ENCODE results near the gene SNF8.

Gene SNF8

GRCh38 chr17:48930435-48930873, 14.2 kb downstream of the SNF8 start:
- no peaks in the 10 kb centered on the region for H3K9me3 ChIP-seq (ENCODE audit: insufficient read depth, low read depth, low read length)
- H3K36me3 ChIP-seq (ENCODE audit: insufficient read depth, low read length), result peaks cover 94% of the 10 kb centered on the region
- H3K9ac ChIP-seq (ENCODE audit: low read depth, low read length, poor library complexity, severe bottlenecking), result no peak overlapping the region
- H3K4me2 ChIP-seq (ENCODE audit: low read depth, low read length, poor library complexity, severe bottlenecking), result no peak overlapping the region
- no peaks in the 10 kb centered on the region for H3K79me2 ChIP-seq (ENCODE audit: insufficient read depth, low read length)
- H3K4me3 ChIP-seq (ENCODE audit: low read length, poor library complexity, severe bottlenecking), result no peak overlapping the region
- H3K4me1 ChIP-seq (ENCODE audit: insufficient read depth, low read length, poor library complexity, severe bottlenecking), result no peaks in the 10 kb centered on the region
- TF ChIP-seq EZH2phosphoT487 (IDR thresholded peaks at IDR 0.05; ENCODE audit: borderline replicate concordance) (no peak), CTCF (conservative IDR thresholded peaks at IDR 0.05; ENCODE audit: low read length) (no peak)
- peaks cover 9% of the 10 kb centered on the region for H4K20me1 ChIP-seq (ENCODE audit: insufficient read depth, low read length, poor library complexity, severe bottlenecking)
- no peaks in the 10 kb centered on the region for H3K27me3 ChIP-seq (ENCODE audit: insufficient read depth, low read length, poor library complexity, severe bottlenecking)
- H3K9me2 ChIP-seq (replicated peaks; ENCODE audit: low read depth, low read length), result no peaks in the 10 kb centered on the region
- H3F3A ChIP-seq (ENCODE audit: low read depth), result no peaks in the 10 kb centered on the region
- H2AFZ ChIP-seq (ENCODE audit: low read length), result no peak overlapping the region

DNA sequence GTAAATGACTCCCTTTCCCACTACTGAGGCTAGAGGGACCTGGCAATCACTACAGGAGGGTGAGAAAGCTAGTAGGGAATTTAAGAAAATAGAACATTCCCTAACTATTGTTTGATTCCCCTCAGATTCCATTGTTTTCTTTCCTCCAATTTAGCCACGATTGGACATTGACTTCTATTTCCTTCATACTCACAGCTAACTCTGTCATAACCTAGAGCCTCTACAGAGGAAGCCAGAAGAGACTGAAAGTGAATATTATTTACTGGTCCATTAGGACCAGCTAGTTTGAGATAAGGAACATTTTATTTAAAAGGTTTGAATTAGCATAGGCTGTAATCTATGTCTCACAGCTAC, 14.9 kb downstream of the SNF8 start:
- no peak for TF ChIP-seq EZH2phosphoT487 (IDR thresholded peaks at IDR 0.05; ENCODE audit: borderline replicate concordance)
- TF ChIP-seq CTCF (conservative IDR thresholded peaks at IDR 0.05; ENCODE audit: low read length), result no peak
- peaks cover 98% of the 10 kb centered on the region for H3K36me3 ChIP-seq (ENCODE audit: insufficient read depth, low read length)

DNA sequence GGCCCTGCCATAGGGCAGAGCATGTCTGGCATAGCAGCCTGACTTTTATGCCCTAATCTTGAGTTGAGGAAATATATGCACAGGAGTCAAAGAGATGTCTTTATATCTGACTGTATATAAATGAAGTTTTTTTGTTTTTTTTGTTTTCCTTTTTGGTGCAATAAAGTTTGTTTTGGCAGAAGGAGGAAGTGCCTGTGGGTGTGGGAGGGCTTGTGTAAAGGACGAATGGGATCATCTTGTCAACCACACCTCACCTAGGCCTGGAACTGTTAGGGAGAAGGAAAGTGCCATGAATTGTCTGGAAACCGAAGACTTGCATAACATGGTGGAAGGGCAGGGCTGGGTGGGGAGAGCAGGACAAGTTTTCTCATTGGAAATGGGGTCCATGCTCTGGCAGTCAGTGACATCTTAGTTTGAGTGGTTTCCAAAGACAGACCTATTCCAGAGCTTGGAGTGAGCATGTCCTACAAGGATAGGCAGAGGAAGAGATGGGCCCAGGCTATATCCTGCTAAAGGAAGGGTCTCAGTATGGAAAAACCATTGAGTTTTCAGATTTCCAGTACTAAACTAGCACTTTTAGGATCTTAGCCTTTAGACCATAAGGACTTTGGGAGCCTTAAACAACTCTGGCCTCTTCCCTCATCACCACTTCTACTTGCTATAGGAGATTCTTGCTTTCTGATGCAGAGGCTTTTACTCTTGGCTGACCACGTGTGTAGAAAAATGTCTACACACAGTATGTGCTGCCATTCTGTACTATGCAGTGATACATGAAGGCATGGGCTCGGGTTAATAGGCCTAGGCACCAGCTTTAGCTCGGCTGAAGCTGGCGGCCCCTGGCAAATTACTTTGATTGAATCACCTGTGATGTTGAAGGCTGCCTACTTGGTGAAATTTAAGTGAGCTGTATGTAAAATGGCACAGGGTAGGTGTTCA, 15.5 kb downstream of the SNF8 start:
- Histone ChIP-seq H3K79me2 (ENCODE audit: insufficient read depth, low read length) (no peaks in the 10 kb centered on the region), H3F3A (ENCODE audit: low read depth) (no peaks in the 10 kb centered on the region), H2AFZ (ENCODE audit: low read length) (no peak overlapping the region), H3K4me3 (ENCODE audit: low read length, poor library complexity, severe bottlenecking) (no peak overlapping the region), H3K27me3 (ENCODE audit: insufficient read depth, low read length, poor library complexity, severe bottlenecking) (no peaks in the 10 kb centered on the region), H3K36me3 (ENCODE audit: insufficient read depth, low read length) (peaks cover 96% of the 10 kb centered on the region), H3K4me1 (ENCODE audit: insufficient read depth, low read length, poor library complexity, severe bottlenecking) (no peaks in the 10 kb centered on the region), H3K9me2 (replicated peaks; ENCODE audit: low read depth, low read length) (no peaks in the 10 kb centered on the region), H3K9me3 (ENCODE audit: insufficient read depth, low read depth, low read length) (no peaks in the 10 kb centered on the region), H3K4me2 (ENCODE audit: low read depth, low read length, poor library complexity, severe bottlenecking) (no peak overlapping the region), H4K20me1 (ENCODE audit: insufficient read depth, low read length, poor library complexity, severe bottlenecking) (peaks cover 9% of the 10 kb centered on the region), H3K9ac (ENCODE audit: low read depth, low read length, poor library complexity, severe bottlenecking) (no peak overlapping the region)
- no peak for TF ChIP-seq EZH2phosphoT487 (IDR thresholded peaks at IDR 0.05; ENCODE audit: borderline replicate concordance)
- TF ChIP-seq CTCF (conservative IDR thresholded peaks at IDR 0.05; ENCODE audit: low read length), result no peak

More for the DNA sequence above, 14.9 kb downstream of the SNF8 start:
- Histone ChIP-seq H3K9me3 (ENCODE audit: insufficient read depth, low read depth, low read length) (no peaks in the 10 kb centered on the region), H3K4me1 (ENCODE audit: insufficient read depth, low read length, poor library complexity, severe bottlenecking) (no peaks in the 10 kb centered on the region), H3K9me2 (replicated peaks; ENCODE audit: low read depth, low read length) (no peaks in the 10 kb centered on the region), H3K79me2 (ENCODE audit: insufficient read depth, low read length) (no peaks in the 10 kb centered on the region), H3K27me3 (ENCODE audit: insufficient read depth, low read length, poor library complexity, severe bottlenecking) (no peaks in the 10 kb centered on the region), H3K9ac (ENCODE audit: low read depth, low read length, poor library complexity, severe bottlenecking) (no peak overlapping the region), H3K4me3 (ENCODE audit: low read length, poor library complexity, severe bottlenecking) (no peak overlapping the region), H4K20me1 (ENCODE audit: insufficient read depth, low read length, poor library complexity, severe bottlenecking) (peaks cover 9% of the 10 kb centered on the region), H3K4me2 (ENCODE audit: low read depth, low read length, poor library complexity, severe bottlenecking) (no peak overlapping the region), H2AFZ (ENCODE audit: low read length) (no peak overlapping the region), H3F3A (ENCODE audit: low read depth) (no peaks in the 10 kb centered on the region)

Measured in Loucy (cell line).